Caco-2 (cell line): ENCODE data around the gene GAB2. TPM values are rescaled to one million over a fixed set of nuclear protein-coding genes. Genes with fewer than 3 reads are reported as not detected.

ENCODE experiments used
- BruUV-seq: library from RNA; stranded (reverse); fragments of 400-500 nt; replicated peaks from 2 replicates; lab custom pipeline; 2021; lab: Mats Ljungman, UMichigan
- CTCF ChIA-PET: fragments of 300-600 bp; sonication (Branson Sonifier 250); formaldehyde crosslinking; loops from one replicate; lab custom pipeline; 2022; ENCODE audit warnings: antibody characterized with exemption; lab: Charles Lee
- POLR2A ChIA-PET: fragments of 300-600 bp; sonication (Branson Sonifier 250); formaldehyde crosslinking; loops from one replicate; lab custom pipeline; 2022; ENCODE audit warnings: antibody characterized with exemption; lab: Charles Lee
- DNase-seq, 2 experiments: peaks; one replicate each; pipeline versions ENCODE4 v3.0.0 to v3.0.0-alpha.2; 2020 to 2022
- H3K27me3 ChIP-seq: replicated peaks from 2 replicates; pipeline ENCODE4 v1.6.0; 2011; ENCODE audit warnings: low read length; ENCODE audit not compliant: control insufficient read depth, insufficient read depth
- H3K36me3 ChIP-seq: 2 replicates; pipeline ENCODE4 v1.5.1; 2011; ENCODE audit warnings: low read length; ENCODE audit not compliant: control insufficient read depth, insufficient read depth
- H3K4me1 ChIP-seq: fragments of 250-450 bp; sonication (Bioruptor Pico); 2 replicates; pipeline ENCODE4 v1.5.1; 2020; ENCODE audit warnings: mild to moderate bottlenecking
- H3K4me3 ChIP-seq: 2 replicates; pipeline ENCODE4 v1.5.1; 2011; ENCODE audit warnings: low read depth, mild to moderate bottlenecking, control low read depth, low read length
- H3K9me3 ChIP-seq: fragments of 250-450 bp; sonication (Bioruptor Pico); 2 replicates; pipeline ENCODE4 v1.5.1; 2020; ENCODE audit warnings: mild to moderate bottlenecking, moderate library complexity
- H3K27ac Mint-ChIP-seq: one replicate; pipeline ENCODE4 v1.8.0; 2022; ENCODE audit warnings: mixed read lengths; ENCODE audit not compliant: unreplicated experiment
- H3K27me3 Mint-ChIP-seq: one replicate; pipeline ENCODE4 v1.8.0; 2022; ENCODE audit warnings: mixed read lengths; ENCODE audit not compliant: insufficient read depth, unreplicated experiment
- H3K36me3 Mint-ChIP-seq: one replicate; pipeline ENCODE4 v1.8.0; 2022; ENCODE audit warnings: mild to moderate bottlenecking, mixed read lengths; ENCODE audit not compliant: insufficient read depth, unreplicated experiment
- H3K4me1 Mint-ChIP-seq: one replicate; pipeline ENCODE4 v1.8.0; 2022; ENCODE audit warnings: low read depth, mixed read lengths; ENCODE audit not compliant: unreplicated experiment
- H3K4me3 Mint-ChIP-seq: one replicate; pipeline ENCODE4 v1.8.0; 2022; ENCODE audit warnings: mild to moderate bottlenecking, moderate library complexity, mixed read lengths; ENCODE audit not compliant: unreplicated experiment
- H3K9me3 Mint-ChIP-seq: one replicate; pipeline ENCODE4 v1.8.0; 2022; ENCODE audit warnings: mixed read lengths; ENCODE audit not compliant: unreplicated experiment
- intact Hi-C: fragments of 100-400 bp; cut with micrococcal nuclease; formaldehyde crosslinking; loops from one replicate; pipeline ENCODE4 v1.10.0; 2022; ENCODE audit not compliant: unreplicated experiment
- total RNA-seq: library from RNA; stranded (reverse); gene quantifications from 2 replicates; pipeline ENCODE4 v1.2.3, GENCODE V29; 2022
- TF ChIP-seq, protein P1 (sequence below), 2 experiments: fragments of 200-600 bp in 1 of 2; IDR thresholded peaks; 1 replicate in 1 of 2; 2 replicates in 1 of 2; pipeline versions ENCODE4 v1.5.1 to v1.8.0; 2011 to 2022; ENCODE audit warnings: antibody characterized with exemption in 1 of 2, control low read depth in 1 of 2, inconsistent platforms in 1 of 2, low read depth in 1 of 2, low read length in 1 of 2, mild to moderate bottlenecking in 1 of 2, moderate library complexity in 1 of 2; ENCODE audit not compliant: insufficient read depth in 1 of 2, severe bottlenecking in 1 of 2, unreplicated experiment in 1 of 2

Gene GAB2
- total RNA-seq, 1 experiment from 2014 or later, result 67.3 TPM

DNA sequence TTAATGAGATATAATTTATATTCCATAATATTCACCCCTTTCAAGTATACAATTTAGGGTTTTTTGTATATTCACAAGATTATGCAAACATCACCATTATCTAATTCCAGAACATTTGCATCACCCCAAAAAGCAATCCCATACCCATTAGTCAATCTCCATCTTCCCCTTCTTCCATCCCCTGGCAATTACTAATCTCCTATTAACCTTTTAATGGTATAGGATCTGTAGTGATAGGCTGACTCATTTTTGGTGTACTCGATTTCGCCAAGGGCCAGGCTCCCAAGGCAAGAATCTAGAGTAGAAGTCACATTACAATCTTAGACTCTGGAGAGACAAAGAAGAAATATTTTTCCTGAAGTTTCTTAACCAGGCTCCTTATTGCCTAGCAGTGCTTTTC is 113.4 kb downstream of the GAB2 start:
- intact Hi-C loops, result no loop called here
- BruUV-seq, result no TSS peak
- CTCF ChIA-PET, result no interaction called here
- Histone ChIP-seq H3K27me3 (no peaks in the 10 kb centered on the region), H3K9me3 (no peaks in the 10 kb centered on the region), H3K4me3 (no peak overlapping the region), H3K4me1 (no peaks in the 10 kb centered on the region), H3K36me3 (no peaks in the 10 kb centered on the region)
- no peaks in the 10 kb centered on the region for H3K9me3 Mint-ChIP-seq
- TF ChIP-seq, protein P1, sequence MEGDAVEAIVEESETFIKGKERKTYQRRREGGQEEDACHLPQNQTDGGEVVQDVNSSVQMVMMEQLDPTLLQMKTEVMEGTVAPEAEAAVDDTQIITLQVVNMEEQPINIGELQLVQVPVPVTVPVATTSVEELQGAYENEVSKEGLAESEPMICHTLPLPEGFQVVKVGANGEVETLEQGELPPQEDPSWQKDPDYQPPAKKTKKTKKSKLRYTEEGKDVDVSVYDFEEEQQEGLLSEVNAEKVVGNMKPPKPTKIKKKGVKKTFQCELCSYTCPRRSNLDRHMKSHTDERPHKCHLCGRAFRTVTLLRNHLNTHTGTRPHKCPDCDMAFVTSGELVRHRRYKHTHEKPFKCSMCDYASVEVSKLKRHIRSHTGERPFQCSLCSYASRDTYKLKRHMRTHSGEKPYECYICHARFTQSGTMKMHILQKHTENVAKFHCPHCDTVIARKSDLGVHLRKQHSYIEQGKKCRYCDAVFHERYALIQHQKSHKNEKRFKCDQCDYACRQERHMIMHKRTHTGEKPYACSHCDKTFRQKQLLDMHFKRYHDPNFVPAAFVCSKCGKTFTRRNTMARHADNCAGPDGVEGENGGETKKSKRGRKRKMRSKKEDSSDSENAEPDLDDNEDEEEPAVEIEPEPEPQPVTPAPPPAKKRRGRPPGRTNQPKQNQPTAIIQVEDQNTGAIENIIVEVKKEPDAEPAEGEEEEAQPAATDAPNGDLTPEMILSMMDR (IDR thresholded peaks at IDR 0.05; ENCODE audit: insufficient read depth in 1 of 2, low read depth in 1 of 2, low read length in 1 of 2, severe bottlenecking in 1 of 2, unreplicated experiment in 1 of 2), result no peak
- H3K36me3 Mint-ChIP-seq, result peaks cover 5% of the 10 kb centered on the region
- no peaks in the 10 kb centered on the region for H3K27me3 Mint-ChIP-seq
- POLR2A ChIA-PET, result no interaction called here
- no peaks in the 10 kb centered on the region for H3K4me1 Mint-ChIP-seq
- no peak overlapping the region for H3K27ac Mint-ChIP-seq
- H3K4me3 Mint-ChIP-seq, result no peak overlapping the region
- DNase-seq, result no peak

DNA sequence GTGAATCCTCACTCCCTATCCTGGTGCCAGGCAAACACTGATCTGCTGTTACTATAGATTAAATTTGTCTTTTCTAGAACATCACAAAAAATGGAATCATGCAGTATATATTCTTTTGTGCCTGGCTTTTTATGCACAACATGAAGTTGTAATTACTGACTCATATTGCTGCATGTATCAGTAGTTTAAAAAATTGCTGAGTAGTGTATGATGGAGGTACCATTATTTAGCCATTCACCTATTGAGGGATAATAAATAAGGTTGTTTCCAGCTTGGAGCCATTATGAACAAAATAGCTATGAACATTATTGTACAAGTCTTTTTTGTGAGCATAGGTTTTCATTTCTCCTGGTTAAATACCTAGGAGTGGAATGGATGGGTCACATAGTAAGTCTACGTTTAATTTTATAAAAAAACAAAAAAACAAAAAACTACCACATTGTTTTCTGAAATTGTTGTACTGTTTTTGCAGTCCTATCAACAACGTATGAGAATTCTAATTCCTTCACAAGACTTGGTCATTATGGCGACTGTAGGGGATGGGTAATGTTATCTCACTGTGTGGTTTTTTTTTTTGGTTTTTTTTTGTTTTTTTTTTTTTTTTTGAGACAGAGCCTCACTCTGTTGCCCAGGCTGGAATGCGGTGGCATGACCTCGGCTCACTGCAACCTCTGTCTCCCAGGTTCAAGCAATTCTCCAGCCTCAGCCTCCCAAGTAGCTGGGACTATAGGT is 117.3 kb downstream of the GAB2 start:
- Mint-ChIP-seq H3K4me1 (no peaks in the 10 kb centered on the region), H3K36me3 (peaks cover 5% of the 10 kb centered on the region), H3K27ac (no peak overlapping the region), H3K27me3 (no peaks in the 10 kb centered on the region), H3K4me3 (no peak overlapping the region), H3K9me3 (no peaks in the 10 kb centered on the region)
- H3K4me1 ChIP-seq, result no peaks in the 10 kb centered on the region
- DNase-seq, result no peak
- no peak overlapping the region for H3K4me3 ChIP-seq
- no peaks in the 10 kb centered on the region for H3K36me3 ChIP-seq
- intact Hi-C loops, result no loop called here
- no peaks in the 10 kb centered on the region for H3K9me3 ChIP-seq
- no peaks in the 10 kb centered on the region for H3K27me3 ChIP-seq
- TF ChIP-seq, protein P1 (IDR thresholded peaks at IDR 0.05; ENCODE audit: insufficient read depth in 1 of 2, low read depth in 1 of 2, low read length in 1 of 2, severe bottlenecking in 1 of 2, unreplicated experiment in 1 of 2), result no peak
- ChIA-PET CTCF (no interaction called here), POLR2A (no interaction called here)
- BruUV-seq, result no TSS peak

DNA sequence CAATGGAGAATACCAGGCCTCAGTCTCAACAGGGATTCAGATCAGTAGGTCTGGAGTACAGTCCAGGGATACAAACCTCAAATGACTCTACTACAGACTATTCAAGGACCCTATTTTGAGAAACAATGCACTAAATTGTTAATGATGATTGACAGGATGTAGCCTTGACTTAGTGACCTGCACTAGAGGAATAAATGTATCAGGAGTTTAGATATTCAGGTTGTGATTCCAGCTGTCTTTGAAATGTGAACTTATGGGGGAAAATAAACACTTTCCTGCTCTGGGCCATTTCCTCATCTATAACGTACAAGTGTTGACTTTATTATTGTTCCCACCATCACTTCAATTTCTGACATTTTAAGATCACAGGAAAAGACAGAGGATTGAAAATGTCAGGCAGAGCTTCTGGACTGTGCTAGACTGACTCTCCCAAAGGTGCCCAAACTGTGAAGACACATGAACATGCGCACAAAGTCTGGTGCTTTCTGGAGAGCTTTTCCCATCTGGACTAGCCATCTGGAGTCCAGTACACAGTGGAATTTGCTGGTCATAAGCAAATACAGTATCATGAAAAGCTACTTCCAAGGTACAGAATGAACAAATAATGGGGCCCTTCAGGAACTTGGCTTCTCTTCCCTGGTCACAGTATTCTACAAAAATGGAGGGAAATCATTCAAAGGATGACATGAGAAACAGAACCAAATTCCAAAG is 118.5 kb downstream of the GAB2 start:
- Mint-ChIP-seq H3K4me3 (no peak overlapping the region), H3K27ac (no peak overlapping the region), H3K9me3 (no peaks in the 10 kb centered on the region), H3K4me1 (no peaks in the 10 kb centered on the region), H3K36me3 (peaks cover 5% of the 10 kb centered on the region), H3K27me3 (no peaks in the 10 kb centered on the region)
- CTCF ChIA-PET, result no interaction called here
- POLR2A ChIA-PET, result no interaction called here
- H3K27me3 ChIP-seq, result no peaks in the 10 kb centered on the region
- TF ChIP-seq, protein P1 (IDR thresholded peaks at IDR 0.05; ENCODE audit: insufficient read depth in 1 of 2, low read depth in 1 of 2, low read length in 1 of 2, severe bottlenecking in 1 of 2, unreplicated experiment in 1 of 2), result no peak
- no peak overlapping the region for H3K4me3 ChIP-seq
- no peaks in the 10 kb centered on the region for H3K36me3 ChIP-seq
- no TSS peak for BruUV-seq
- H3K9me3 ChIP-seq, result no peaks in the 10 kb centered on the region
- no peaks in the 10 kb centered on the region for H3K4me1 ChIP-seq
- no peak for DNase-seq
- intact Hi-C loops, result no loop called here
